H9 (cell line): ENCODE measurements around the gene DNAJC17. TPM values are rescaled to one million over a fixed set of nuclear protein-coding genes. Genes with fewer than 3 reads are reported as not detected.
A peak's percentile ranks its signal among the peaks of the same experiment; 100 is the strongest.

Source experiments
- DNase-seq: peaks from one replicate; pipeline ENCODE4 v3.0.0-alpha.2; 2017
- H2AFZ ChIP-seq: one replicate; pipeline ENCODE4 v1.6.1; 2013; ENCODE audit warnings: mild to moderate bottlenecking, low read length, control low read depth, moderate library complexity
- H2AK5ac ChIP-seq: 2 replicates; pipeline ENCODE4 v1.6.1; 2013; ENCODE audit warnings: low read length, control low read depth, mixed read lengths; ENCODE audit not compliant: insufficient read length
- H2BK120ac ChIP-seq: one replicate; pipeline ENCODE4 v1.6.1; 2013; ENCODE audit warnings: low read depth, mild to moderate bottlenecking, low read length, control low read depth, inconsistent platforms; ENCODE audit not compliant: poor library complexity, severe bottlenecking
- H2BK12ac ChIP-seq: 2 replicates; pipeline ENCODE4 v1.6.1; 2013; ENCODE audit warnings: low read length, control low read depth, mixed read lengths, low read depth; ENCODE audit not compliant: insufficient read length
- H2BK15ac ChIP-seq: 2 replicates; pipeline ENCODE4 v1.6.1; 2013; ENCODE audit warnings: low read depth, low read length, control low read depth
- H2BK20ac ChIP-seq: one replicate; pipeline ENCODE4 v1.6.1; 2013; ENCODE audit warnings: low read depth, mild to moderate bottlenecking, low read length, control low read depth, inconsistent platforms; ENCODE audit not compliant: poor library complexity, severe bottlenecking
- H2BK5ac ChIP-seq: 2 replicates; pipeline ENCODE4 v1.6.1; 2013; ENCODE audit warnings: low read length, control low read depth, mixed read lengths; ENCODE audit not compliant: insufficient read length
- H3K14ac ChIP-seq: 2 replicates; pipeline ENCODE4 v1.6.1; 2013; ENCODE audit warnings: low read length, control low read depth; ENCODE audit not compliant: insufficient read depth
- H3K18ac ChIP-seq: 2 replicates; pipeline ENCODE4 v1.6.1; 2013; ENCODE audit warnings: low read depth, mild to moderate bottlenecking, mixed read lengths, low read length, control low read depth; ENCODE audit not compliant: insufficient read length
- H3K23ac ChIP-seq: 2 replicates; pipeline ENCODE4 v1.6.1; 2013; ENCODE audit warnings: low read length, control low read depth, mixed read lengths, low read depth; ENCODE audit not compliant: insufficient read length
- H3K23me2 ChIP-seq: 2 replicates; pipeline ENCODE4 v1.6.1; 2013; ENCODE audit warnings: low read depth, mild to moderate bottlenecking, mixed read lengths, low read length, control low read depth; ENCODE audit not compliant: insufficient read length, poor library complexity, severe bottlenecking
- H3K27ac ChIP-seq: 2 replicates; pipeline ENCODE4 v1.5.1; 2013; ENCODE audit warnings: low read length, control low read depth, mixed read lengths, low read depth; ENCODE audit not compliant: insufficient read length
- H3K27me3 ChIP-seq: 2 replicates; pipeline ENCODE4 v1.6.1; 2013; ENCODE audit warnings: low read length, control low read depth, inconsistent platforms; ENCODE audit not compliant: insufficient read depth
- H3K4ac ChIP-seq: 2 replicates; pipeline ENCODE4 v1.6.1; 2013; ENCODE audit warnings: low read depth, mild to moderate bottlenecking, control low read depth, inconsistent platforms, low read length, moderate library complexity
- H3K4me1 ChIP-seq: 2 replicates; pipeline ENCODE4 v1.6.1; 2013; ENCODE audit warnings: low read length, control low read depth, inconsistent platforms; ENCODE audit not compliant: insufficient read depth
- H3K4me2 ChIP-seq: 2 replicates; pipeline ENCODE4 v1.6.1; 2013; ENCODE audit warnings: low read length, control low read depth, mixed read lengths; ENCODE audit not compliant: insufficient read length, insufficient read depth
- H3K56ac ChIP-seq: 2 replicates; pipeline ENCODE4 v1.6.1; 2013; ENCODE audit warnings: low read depth, mild to moderate bottlenecking, mixed read lengths, low read length, control low read depth; ENCODE audit not compliant: insufficient read length
- H3K79me1 ChIP-seq: 2 replicates; pipeline ENCODE4 v1.6.1; 2013; ENCODE audit warnings: low read depth, mild to moderate bottlenecking, moderate library complexity, low read length, control low read depth, inconsistent platforms; ENCODE audit not compliant: insufficient read depth, poor library complexity, severe bottlenecking
- H3K79me2 ChIP-seq: 2 replicates; pipeline ENCODE4 v1.6.1; 2013; ENCODE audit warnings: low read length, control low read depth, inconsistent platforms; ENCODE audit not compliant: insufficient read depth
- H3K9ac ChIP-seq: 2 replicates; pipeline ENCODE4 v1.6.1; 2013; ENCODE audit warnings: low read length, control low read depth, mixed read lengths; ENCODE audit not compliant: insufficient read length; ENCODE audit errors: extremely low read depth
- H3K9me3 ChIP-seq: one replicate; pipeline ENCODE4 v1.6.1; 2013; ENCODE audit warnings: low read depth, low read length, inconsistent platforms; ENCODE audit not compliant: control insufficient read depth
- H3T11ph ChIP-seq: one replicate; pipeline ENCODE4 v1.6.1; 2013; ENCODE audit warnings: mild to moderate bottlenecking, low read length, control low read depth, inconsistent platforms
- H4K20me1 ChIP-seq: one replicate; pipeline ENCODE4 v1.6.1; 2013; ENCODE audit not compliant: control insufficient read depth, insufficient read length, insufficient read depth
- H4K5ac ChIP-seq: 2 replicates; pipeline ENCODE4 v1.6.1; 2013; ENCODE audit warnings: low read depth, mild to moderate bottlenecking, mixed read lengths, low read length, control low read depth; ENCODE audit not compliant: insufficient read length
- H4K8ac ChIP-seq: replicated peaks from 2 replicates; pipeline ENCODE4 v1.6.1; 2013; ENCODE audit warnings: low read length, control low read depth, mixed read lengths, low read depth; ENCODE audit not compliant: insufficient read length
- H4K91ac ChIP-seq: 2 replicates; pipeline ENCODE4 v1.6.1; 2013; ENCODE audit warnings: low read depth, mild to moderate bottlenecking, moderate library complexity, mixed read lengths, low read length, control low read depth; ENCODE audit not compliant: insufficient read length
- H3K27ac Mint-ChIP-seq, 3 experiments: 2 replicates in 2 of 3; 3 replicates in 1 of 3; pipeline ENCODE4 v1.8.0; 2020 to 2021; ENCODE audit warnings: mixed read lengths in 3 of 3, mild to moderate bottlenecking in 1 of 3, moderate library complexity in 1 of 3
- H3K27me3 Mint-ChIP-seq: 2 replicates; pipeline ENCODE4 v1.8.0; 2021; ENCODE audit warnings: low read depth, mild to moderate bottlenecking, moderate library complexity, mixed read lengths
- H3K36me3 Mint-ChIP-seq, 3 experiments: 2 replicates in 2 of 3; 3 replicates in 1 of 3; pipeline ENCODE4 v1.8.0; 2020 to 2021; ENCODE audit warnings: low read depth in 3 of 3, mixed read lengths in 3 of 3; ENCODE audit not compliant: insufficient read depth in 1 of 3
- H3K4me1 Mint-ChIP-seq, 2 experiments: 2 replicates each; pipeline ENCODE4 v1.8.0; 2020; ENCODE audit warnings: mixed read lengths in 2 of 2
- H3K4me3 Mint-ChIP-seq, 2 experiments: 2 replicates in 1 of 2; 3 replicates in 1 of 2; pipeline ENCODE4 v1.8.0; 2020 to 2021; ENCODE audit warnings: mild to moderate bottlenecking in 2 of 2, mixed read lengths in 2 of 2, moderate library complexity in 1 of 2
- H3K9me3 Mint-ChIP-seq, 2 experiments: 2 replicates in 1 of 2; 3 replicates in 1 of 2; pipeline ENCODE4 v1.8.0; 2020; ENCODE audit warnings: mild to moderate bottlenecking in 2 of 2, mixed read lengths in 2 of 2, moderate library complexity in 1 of 2
- whole genome bisulfite sequencing: extraction: QIAGEN DNeasy Blood & Tissue Kit; methylation state at CpG from one replicate; pipeline ENCODE4 v1.1.7; 2013; ENCODE audit warnings: missing lambda C conversion rate, low lambda C conversion rate, mixed read lengths; ENCODE audit not compliant: insufficient read length; ENCODE audit errors: extremely low coverage; 5-methylcytosine and 5-hydroxymethylcytosine counted together
- total RNA-seq: library from RNA; stranded (reverse); gene quantifications from 2 replicates; pipeline ENCODE4 v1.2.1, GENCODE V29; 2021
- TF ChIP-seq, protein P1 (sequence below): fragments of 200-600 bp; sonication (generic); conservative IDR thresholded peaks from 3 replicates; pipeline ENCODE4 v1.8.0; 2021; ENCODE audit warnings: antibody characterized with exemption, mild to moderate bottlenecking

Gene DNAJC17
- total RNA-seq, 1 experiment from 2014 or later, result 38.3 TPM

DNA sequence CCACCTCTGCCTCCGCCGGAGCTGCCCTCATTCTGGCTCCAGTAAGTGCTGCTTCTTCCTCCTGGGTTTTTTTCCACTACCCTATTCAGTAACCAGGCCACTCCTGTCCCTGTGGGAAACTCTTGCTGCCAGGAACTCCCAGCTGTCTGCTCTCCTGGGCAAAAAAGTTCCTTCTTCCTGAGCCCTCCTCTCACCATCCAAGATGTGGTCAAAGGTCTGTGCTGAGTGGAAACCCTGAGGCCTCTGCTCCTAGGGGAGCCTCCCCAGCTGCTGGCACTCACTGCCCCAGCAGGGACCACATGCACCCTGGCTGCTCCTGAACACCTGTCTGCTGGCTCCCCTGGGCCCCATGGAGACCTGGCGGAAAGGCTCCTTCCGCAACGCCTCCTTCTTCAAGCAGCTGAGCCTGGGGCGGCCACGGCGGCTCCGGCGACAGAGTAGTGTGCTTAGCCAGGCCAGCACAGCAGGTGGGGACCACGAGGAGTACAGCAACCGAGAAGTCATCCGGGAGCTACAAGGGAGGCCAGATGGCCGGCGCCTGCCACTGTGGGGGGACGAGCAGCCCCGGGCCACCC, 37.0 kb downstream of the DNAJC17 start:
- no peak for DNase-seq
- Histone ChIP-seq H3K9ac (no peak overlapping the region), H2BK15ac (no peak overlapping the region)

More for the DNA sequence above, 37.0 kb downstream of the DNAJC17 start:
- H3K27ac ChIP-seq, result no peak overlapping the region
- H3K56ac ChIP-seq, result no peak overlapping the region
- no peaks in the 10 kb centered on the region for H3K79me2 ChIP-seq
- peaks cover 4% of the 10 kb centered on the region; the same call in 1 of the 2 replicates for H3K4me1 ChIP-seq
- TF ChIP-seq, protein P1, sequence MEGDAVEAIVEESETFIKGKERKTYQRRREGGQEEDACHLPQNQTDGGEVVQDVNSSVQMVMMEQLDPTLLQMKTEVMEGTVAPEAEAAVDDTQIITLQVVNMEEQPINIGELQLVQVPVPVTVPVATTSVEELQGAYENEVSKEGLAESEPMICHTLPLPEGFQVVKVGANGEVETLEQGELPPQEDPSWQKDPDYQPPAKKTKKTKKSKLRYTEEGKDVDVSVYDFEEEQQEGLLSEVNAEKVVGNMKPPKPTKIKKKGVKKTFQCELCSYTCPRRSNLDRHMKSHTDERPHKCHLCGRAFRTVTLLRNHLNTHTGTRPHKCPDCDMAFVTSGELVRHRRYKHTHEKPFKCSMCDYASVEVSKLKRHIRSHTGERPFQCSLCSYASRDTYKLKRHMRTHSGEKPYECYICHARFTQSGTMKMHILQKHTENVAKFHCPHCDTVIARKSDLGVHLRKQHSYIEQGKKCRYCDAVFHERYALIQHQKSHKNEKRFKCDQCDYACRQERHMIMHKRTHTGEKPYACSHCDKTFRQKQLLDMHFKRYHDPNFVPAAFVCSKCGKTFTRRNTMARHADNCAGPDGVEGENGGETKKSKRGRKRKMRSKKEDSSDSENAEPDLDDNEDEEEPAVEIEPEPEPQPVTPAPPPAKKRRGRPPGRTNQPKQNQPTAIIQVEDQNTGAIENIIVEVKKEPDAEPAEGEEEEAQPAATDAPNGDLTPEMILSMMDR, result no peak
- peak overlapping the region in 2 of 3 experiments; percentile 11 to 83; a peak in 3 of 7 replicates for H3K27ac Mint-ChIP-seq
- no peaks in the 10 kb centered on the region; the same call in 1 of the 2 replicates for H3K27me3 Mint-ChIP-seq
- H2BK5ac ChIP-seq, result no peak overlapping the region
- peaks cover 20 to 21% of the 10 kb centered on the region in 2 experiments for H3K4me1 Mint-ChIP-seq
- no peak overlapping the region for H3K4ac ChIP-seq
- H3T11ph ChIP-seq, result no peak overlapping the region
- no peaks in the 10 kb centered on the region for H3K79me1 ChIP-seq
- H2AK5ac ChIP-seq, result no peak overlapping the region
- H4K5ac ChIP-seq, result no peak overlapping the region
- H2BK12ac ChIP-seq, result no peak overlapping the region
- no peak overlapping the region for H2BK20ac ChIP-seq
- no peaks in the 10 kb centered on the region for H3K9me3 ChIP-seq
- H3K27me3 ChIP-seq, result no peaks in the 10 kb centered on the region
- H3K18ac ChIP-seq, result no peak overlapping the region
- H3K23ac ChIP-seq, result no peak overlapping the region
- H3K9me3 Mint-ChIP-seq, result no peaks in the 10 kb centered on the region
- H3K23me2 ChIP-seq, result no peaks in the 10 kb centered on the region
- H3K4me3 Mint-ChIP-seq, result no peak overlapping the region; a peak in 1 of 5 replicates
- H2BK120ac ChIP-seq, result no peak overlapping the region
- no peak overlapping the region for H3K4me2 ChIP-seq
- H3K36me3 Mint-ChIP-seq, result peaks cover 6 to 31% (median 11%) of the 10 kb centered on the region in 3 experiments
- H4K91ac ChIP-seq, result no peak overlapping the region
- no peak overlapping the region for H3K14ac ChIP-seq
- H2AFZ ChIP-seq, result no peak overlapping the region
- H4K8ac ChIP-seq, result no peak overlapping the region
- H4K20me1 ChIP-seq, result no peaks in the 10 kb centered on the region
- no CpG with 5 or more reads among the region's 17 CpGs for WGBS
